HEK293 (cell line): ENCODE measurements around the gene SCGB1A1.

Experiments used
- BCL11A ChIP-seq: fragments of 450-650 bp; formaldehyde crosslinking; IDR thresholded peaks from 2 replicates; pipeline ENCODE4 v1.5.1; 2016; ENCODE audit warnings: low read depth, missing biosample characterization, missing genetic modification characterization
- EGR2 ChIP-seq: fragments of 450-650 bp; formaldehyde crosslinking; IDR thresholded peaks from 2 replicates; pipeline ENCODE4 v1.5.1; 2016; ENCODE audit warnings: low read depth, missing biosample characterization, missing genetic modification characterization
- GLI2 ChIP-seq: fragments of 450-650 bp; formaldehyde crosslinking; IDR thresholded peaks from 2 replicates; pipeline ENCODE4; 2017; ENCODE audit warnings: missing biosample characterization, missing genetic modification characterization, low read depth, borderline replicate concordance
- GLI4 ChIP-seq: fragments of 450-650 bp; formaldehyde crosslinking; IDR thresholded peaks from 2 replicates; pipeline ENCODE4 v1.5.1; 2016; ENCODE audit warnings: missing biosample characterization, missing genetic modification characterization
- GLIS1 ChIP-seq: fragments of 450-650 bp; formaldehyde crosslinking; IDR thresholded peaks from 2 replicates; pipeline ENCODE4 v1.5.1; 2016; ENCODE audit warnings: missing biosample characterization, missing genetic modification characterization
- HOXD13 ChIP-seq: sonication (generic); formaldehyde crosslinking; IDR thresholded peaks from 2 replicates; pipeline ENCODE4 v1.8.0; 2022; ENCODE audit warnings: missing genetic modification reagents, borderline replicate concordance
- KLF10 ChIP-seq: fragments of 450-650 bp; IDR thresholded peaks from 2 replicates; pipeline ENCODE4 v1.5.1; 2018; ENCODE audit warnings: missing biosample characterization, mild to moderate bottlenecking, missing genetic modification characterization
- MEIS1 ChIP-seq: sonication (generic); formaldehyde crosslinking; IDR thresholded peaks from 2 replicates; pipeline ENCODE4 v1.8.1; 2022; ENCODE audit warnings: missing genetic modification reagents, mild to moderate bottlenecking, borderline replicate concordance
- PRDM10 ChIP-seq: fragments of 450-650 bp; formaldehyde crosslinking; IDR thresholded peaks from 2 replicates; pipeline ENCODE4 v1.5.1; 2016; ENCODE audit warnings: missing biosample characterization, missing genetic modification characterization
- SCRT1 ChIP-seq: fragments of 450-650 bp; formaldehyde crosslinking; IDR thresholded peaks from 2 replicates; pipeline ENCODE4 v1.5.1; 2016; ENCODE audit warnings: missing biosample characterization, missing genetic modification characterization, borderline replicate concordance
- SETDB1 ChIP-seq: IDR thresholded peaks from one replicate; pipeline ENCODE4 v1.6.1; 2017; ENCODE audit warnings: mild to moderate bottlenecking, low read length, moderate library complexity, mixed read lengths; ENCODE audit not compliant: insufficient read length
- WT1 ChIP-seq: fragments of 450-650 bp; formaldehyde crosslinking; IDR thresholded peaks from 2 replicates; pipeline ENCODE4 v1.5.1; 2016; ENCODE audit warnings: missing biosample characterization, missing genetic modification characterization
- ZEB2 ChIP-seq: fragments of 450-650 bp; formaldehyde crosslinking; IDR thresholded peaks from 2 replicates; pipeline ENCODE4 v1.5.1; 2016; ENCODE audit warnings: missing biosample characterization, missing genetic modification characterization
- ZFHX2 ChIP-seq: fragments of 450-650 bp; formaldehyde crosslinking; conservative IDR thresholded peaks from 2 replicates; pipeline ENCODE4 v1.5.1; 2016; ENCODE audit warnings: missing biosample characterization, missing genetic modification characterization
- ZNF311 ChIP-seq: fragments of 450-650 bp; formaldehyde crosslinking; IDR thresholded peaks from 2 replicates; pipeline ENCODE4 v1.5.1; 2017; ENCODE audit warnings: missing biosample characterization, missing genetic modification characterization, borderline replicate concordance
- ZNF335 ChIP-seq: fragments of 450-650 bp; formaldehyde crosslinking; conservative IDR thresholded peaks from 2 replicates; pipeline ENCODE4 v1.5.1; 2016; ENCODE audit warnings: missing biosample characterization, missing genetic modification characterization
- ZNF423 ChIP-seq: fragments of 450-650 bp; formaldehyde crosslinking; IDR thresholded peaks from 2 replicates; pipeline ENCODE4 v1.5.1; 2016; ENCODE audit warnings: missing biosample characterization, missing genetic modification characterization
- ZNF514 ChIP-seq: fragments of 450-650 bp; formaldehyde crosslinking; IDR thresholded peaks from 2 replicates; pipeline ENCODE4 v1.5.1; 2016; ENCODE audit warnings: missing biosample characterization, missing genetic modification characterization
- ZNF518A ChIP-seq: fragments of 450-650 bp; formaldehyde crosslinking; conservative IDR thresholded peaks from 2 replicates; pipeline ENCODE4 v1.5.1; 2016; ENCODE audit warnings: low read depth, missing biosample characterization, missing genetic modification characterization
- ZNF555 ChIP-seq: fragments of 450-650 bp; formaldehyde crosslinking; conservative IDR thresholded peaks from 2 replicates; pipeline ENCODE4 v1.5.1; 2017; ENCODE audit warnings: missing biosample characterization, mild to moderate bottlenecking, missing genetic modification characterization, inconsistent platforms
- ZNF571 ChIP-seq: fragments of 450-650 bp; formaldehyde crosslinking; IDR thresholded peaks from 2 replicates; pipeline ENCODE4 v1.5.0; 2017; ENCODE audit warnings: missing biosample characterization, missing genetic modification characterization
- ZNF660 ChIP-seq: fragments of 450-650 bp; IDR thresholded peaks from 2 replicates; pipeline ENCODE4 v1.5.1; 2018; ENCODE audit warnings: missing biosample characterization, mild to moderate bottlenecking, missing genetic modification characterization
- ZNF843 ChIP-seq: fragments of 450-650 bp; formaldehyde crosslinking; IDR thresholded peaks from 2 replicates; pipeline ENCODE4 v1.5.1; 2016; ENCODE audit warnings: missing biosample characterization, missing genetic modification characterization
- ZSCAN16 ChIP-seq: fragments of 450-650 bp; formaldehyde crosslinking; IDR thresholded peaks from 2 replicates; pipeline ENCODE4 v1.5.1; 2016; ENCODE audit warnings: missing biosample characterization, missing genetic modification characterization
- ZSCAN23 ChIP-seq: fragments of 450-650 bp; formaldehyde crosslinking; IDR thresholded peaks from 2 replicates; pipeline ENCODE4 v1.5.1; 2016; ENCODE audit warnings: missing biosample characterization, missing genetic modification characterization
- ZSCAN4 ChIP-seq: fragments of 450-650 bp; formaldehyde crosslinking; IDR thresholded peaks from 2 replicates; pipeline ENCODE4 v1.5.1; 2017; ENCODE audit warnings: missing biosample characterization, missing genetic modification characterization
- ZXDB ChIP-seq: fragments of 450-650 bp; formaldehyde crosslinking; IDR thresholded peaks from 2 replicates; pipeline ENCODE4 v1.5.1; 2016; ENCODE audit warnings: missing biosample characterization, missing genetic modification characterization
- TF ChIP-seq, protein P1 (sequence below): fragments of 450-650 bp; formaldehyde crosslinking; IDR thresholded peaks from 2 replicates; pipeline ENCODE4 v1.5.1; 2016; ENCODE audit warnings: missing biosample characterization, missing genetic modification characterization, borderline replicate concordance

SCGB1A1 gene

GRCh38 chr11:62419943-62420342 lies 1.1 kb downstream of the SCGB1A1 start (continued):
- TF ChIP-seq ZNF514 (tag by site-specific recombination) (no peak), ZFHX2 (tag by site-specific recombination) (0 out of 2 replicates have a peak, but pooled peaks have one; percentile 35), BCL11A (tag by site-specific recombination) (no peak), ZNF335 (tag by site-specific recombination) (no peak), MEIS1 (CRISPR knock-in tag) (no peak), ZSCAN23 (no peak; the same call in 1 of the 2 replicates), ZNF311 (tag by site-specific recombination) (no peak), ZNF843 (tag by site-specific recombination) (peak; percentile 74; the same call in 1 of the 2 replicates), WT1 (tag by site-specific recombination) (peak; percentile 52; the same call in 1 of the 2 replicates), ZEB2 (tag by site-specific recombination) (peak; percentile 30; the same call in 1 of the 2 replicates), GLI2 (no peak), GLIS1 (peak; percentile 38; the same call in 1 of the 2 replicates), SCRT1 (tag by site-specific recombination) (0 out of 2 replicates have a peak, but pooled peaks have one; percentile 11), EGR2 (tag by site-specific recombination) (no peak), ZNF423 (tag by site-specific recombination) (0 out of 2 replicates have a peak, but pooled peaks have one; percentile 37), ZXDB (tag by site-specific recombination) (peak; percentile 62), ZNF555 (tag by site-specific recombination) (no peak), SETDB1 (no peak), HOXD13 (CRISPR knock-in tag) (no peak), ZNF571 (tag by site-specific recombination) (no peak), KLF10 (peak; percentile 50), ZNF518A (tag by site-specific recombination) (no peak), ZSCAN4 (tag by site-specific recombination) (no peak), ZSCAN16 (no peak), PRDM10 (tag by site-specific recombination) (peak; percentile 89), GLI4 (tag by site-specific recombination) (no peak), ZNF660 (tag by site-specific recombination) (no peak)
- TF ChIP-seq, protein P1, sequence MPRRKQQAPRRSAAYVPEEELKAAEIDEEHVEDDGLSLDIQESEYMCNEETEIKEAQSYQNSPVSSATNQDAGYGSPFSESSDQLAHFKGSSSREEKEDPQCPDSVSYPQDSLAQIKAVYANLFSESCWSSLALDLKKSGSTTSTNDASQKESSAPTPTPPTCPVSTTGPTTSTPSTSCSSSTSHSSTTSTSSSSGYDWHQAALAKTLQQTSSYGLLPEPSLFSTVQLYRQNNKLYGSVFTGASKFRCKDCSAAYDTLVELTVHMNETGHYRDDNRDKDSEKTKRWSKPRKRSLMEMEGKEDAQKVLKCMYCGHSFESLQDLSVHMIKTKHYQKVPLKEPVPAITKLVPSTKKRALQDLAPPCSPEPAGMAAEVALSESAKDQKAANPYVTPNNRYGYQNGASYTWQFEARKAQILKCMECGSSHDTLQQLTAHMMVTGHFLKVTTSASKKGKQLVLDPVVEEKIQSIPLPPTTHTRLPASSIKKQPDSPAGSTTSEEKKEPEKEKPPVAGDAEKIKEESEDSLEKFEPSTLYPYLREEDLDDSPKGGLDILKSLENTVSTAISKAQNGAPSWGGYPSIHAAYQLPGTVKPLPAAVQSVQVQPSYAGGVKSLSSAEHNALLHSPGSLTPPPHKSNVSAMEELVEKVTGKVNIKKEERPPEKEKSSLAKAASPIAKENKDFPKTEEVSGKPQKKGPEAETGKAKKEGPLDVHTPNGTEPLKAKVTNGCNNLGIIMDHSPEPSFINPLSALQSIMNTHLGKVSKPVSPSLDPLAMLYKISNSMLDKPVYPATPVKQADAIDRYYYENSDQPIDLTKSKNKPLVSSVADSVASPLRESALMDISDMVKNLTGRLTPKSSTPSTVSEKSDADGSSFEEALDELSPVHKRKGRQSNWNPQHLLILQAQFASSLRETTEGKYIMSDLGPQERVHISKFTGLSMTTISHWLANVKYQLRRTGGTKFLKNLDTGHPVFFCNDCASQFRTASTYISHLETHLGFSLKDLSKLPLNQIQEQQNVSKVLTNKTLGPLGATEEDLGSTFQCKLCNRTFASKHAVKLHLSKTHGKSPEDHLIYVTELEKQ (tag by site-specific recombination), result peak; percentile 62; the same call in 1 of the 2 replicates
